Heart left ventricle (tissue), 16 donors: Measurements from ENCODE around the gene KIFAP3. TPM values are rescaled to one million over a fixed set of nuclear protein-coding genes. Genes with fewer than 3 reads are reported as not detected.

Experiments used
- ATAC-seq, 4 donors: fragments of 200-7000 bp; cut with Tn5 transposase; one replicate each; pipeline ENCODE4 v1.9.1; 2020 to 2022; ENCODE audit warnings: moderate library complexity in 4 of 4, mild to moderate bottlenecking in 3 of 4, moderate number of reproducible peaks in 1 of 4
- DNase-seq, 5 donors: peaks; one replicate each; pipeline ENCODE4 v3.0.0-alpha.2; 2020
- H3K27ac ChIP-seq, 12 donors: fragments of 200-600 bp; sonication (generic) in 4 of 12; one replicate each; pipeline versions ENCODE4 v1.5.0 to v1.8.0; 2016 to 2022; ENCODE audit warnings: mild to moderate bottlenecking in 2 of 12
- H3K27me3 ChIP-seq, 9 donors: fragments of 200-600 bp; sonication (generic) in 2 of 9; one replicate each; pipeline versions ENCODE4 v1.5.1 to v1.8.0; 2016 to 2022; ENCODE audit warnings: mild to moderate bottlenecking in 3 of 9
- H3K36me3 ChIP-seq, 9 donors: fragments of 200-600 bp; sonication (generic) in 2 of 9; one replicate each; pipeline versions ENCODE4 v1.5.0 to v1.8.0; 2018 to 2022; ENCODE audit warnings: mild to moderate bottlenecking in 2 of 9
- H3K4me1 ChIP-seq, 12 donors: fragments of 200-600 bp; sonication (generic) in 4 of 12; one replicate each; pipeline versions ENCODE4 v1.5.0 to v1.8.0; 2016 to 2022; ENCODE audit warnings: mild to moderate bottlenecking in 3 of 12
- H3K4me3 ChIP-seq, 12 donors: fragments of 200-600 bp; sonication (generic) in 4 of 12; one replicate each; pipeline versions ENCODE4 v1.5.0 to v1.8.0; 2017 to 2022; ENCODE audit warnings: mild to moderate bottlenecking in 9 of 12, moderate library complexity in 4 of 12
- H3K9me3 ChIP-seq, 12 donors: fragments of 200-600 bp; sonication (generic) in 4 of 12; one replicate each; pipeline versions ENCODE4 v1.5.0 to v1.8.0; 2016 to 2022; ENCODE audit warnings: mild to moderate bottlenecking in 1 of 12
- CTCF ChIP-seq, 12 donors: fragments of 200-600 bp; sonication (generic) in 4 of 12; IDR thresholded peaks; one replicate each; pipeline versions ENCODE4 v1.5.0 to v1.8.0; 2018 to 2022; ENCODE audit warnings: antibody characterized with exemption in 12 of 12, mild to moderate bottlenecking in 5 of 12
- POLR2A ChIP-seq, 2 donors: fragments of 450-650 bp; IDR thresholded peaks; one replicate each; pipeline ENCODE4 v1.6.1; 2017; ENCODE audit warnings: antibody characterized with exemption in 2 of 2, mild to moderate bottlenecking in 2 of 2, moderate library complexity in 2 of 2
- WGBS, 4 donors: extraction: QIAGEN DNeasy Blood & Tissue Kit in 2 of 4; methylation state at CpG; one replicate each; pipeline versions ENCODE4 v1.1.5 to v1.1.7; 2013 to 2018; 5-methylcytosine and 5-hydroxymethylcytosine counted together
- intact Hi-C, 10 donors: fragments of 100-400 bp; cut with DNase I; formaldehyde crosslinking; loops; one replicate each; pipeline versions ENCODE4 v1.11.1 to v1.14.2; 2022
- polyA plus RNA-seq, 2 donors: library from polyadenylated mRNA; stranded (reverse); fragments of 200-250 nt; gene quantifications; one replicate each; pipeline ENCODE4 v1.2.3, GENCODE V29; 2013
- total RNA-seq, 9 donors: library from RNA; depleted of rRNA in 2 of 9; stranded (reverse); fragments of >200 nt in 2 of 9; fragmentation: NEBNext Ultra II Directional in 3 of 9; extraction: Animal tissue kit (Norgen Biotek cat#: 25700) in 3 of 9; gene quantifications; one replicate each; pipeline versions ENCODE4 v1.1.0 to v1.2.4, GENCODE V29; 2016 to 2023
- donor health status: ischemic (EF 13 %, LVEDD 7.1; RV severe dilation, severe dysfunction).
- donor health status: healthy with polysubstance abuse.
- donor health status: DM: no; HTN: yes; CAD: no.
- donor health status: DM: no; HTN: no; CAD: no.
- donor health status: ischemic (EF 25% LVEDD 6.9; RV normal size, moderate dysfunction).
- donor health status: ischemic (EF 25% LVEDD 5.7; RV mildly dilated, moderate dysfunction).
- donor health status: healthy.
- donor health status: DM: yes; HTN: yes; CAD: no.
- donor health status: ischemic (EF 35%, LVEDD 5.7; RV mildly dilated, moderate dysfunction).
- donor health status: nonischemic (EF 11% LVEDD 7.7; RV severe dilation, severe dysfunction).
- donor health status: DM: yes; HTN: yes; CAD: no.
- donor health status: PGD.
- donor health status: ischemic (EF 29% LVEDD 5.4; RV normal size, mild dysfunction).
- donor health status: nonischemic (EF 23%, LVEDD 6.1; RV moderate dilation, normal function).

Gene KIFAP3
- total and polyA plus RNA-seq, 11 donors, result 14.0 to 75.0 (median 53.5) TPM

- H3K27ac ChIP-seq, result no peak overlapping the region
- TF ChIP-seq CTCF (IDR thresholded peaks at IDR 0.05) (no peak), POLR2A (IDR thresholded peaks at IDR 0.05) (no peak)
- peaks cover 0 to 8% (median 0%) of the 10 kb centered on the region in 12 donors for H3K4me1 ChIP-seq
- intact Hi-C loops, result loop anchor here in 7 of 10 donors (5.0 to 10.0 kb wide), 8 partner anchors 601 to 993 kb away; partner anchors contain the start of genes PRRX1 (in 2 of the 7) and GORAB (in 1 of the 7)
- DNase-seq (no peak), ATAC-seq (no peak)
- no peaks in the 10 kb centered on the region for H3K36me3 ChIP-seq
- H3K27me3 ChIP-seq, result no peaks in the 10 kb centered on the region
- H3K9me3 ChIP-seq, result no peaks in the 10 kb centered on the region
- 57 to 64% (median 59%) methylated on average over 7 of the region's 7 CpGs for WGBS, 4 donors
- no peak overlapping the region for H3K4me3 ChIP-seq
Measured at GRCh38 chr1:169933984-169934725, 140.3 kb downstream of the KIFAP3 start.

- Histone ChIP-seq H3K27ac (peak overlapping the region in 1 of 12 donors; percentile 8), H3K27me3 (no peaks in the 10 kb centered on the region), H3K4me1 (peaks cover 0 to 8% (median 0%) of the 10 kb centered on the region in 12 donors), H3K9me3 (no peaks in the 10 kb centered on the region), H3K4me3 (no peak overlapping the region), H3K36me3 (no peaks in the 10 kb centered on the region)
- no peak for ATAC-seq
- TF ChIP-seq CTCF (IDR thresholded peaks at IDR 0.05), result no peak
- no peak for TF ChIP-seq POLR2A (IDR thresholded peaks at IDR 0.05)
- intact Hi-C loops, result loop anchor here in 7 of 10 donors (5.0 to 10.0 kb wide), 8 partner anchors 603 to 995 kb away; partner anchors contain the start of genes PRRX1 (in 2 of the 7) and GORAB (in 1 of the 7)
- no peak for DNase-seq
- 92 to 97% (median 94%) methylated on average over 1 of the region's 1 CpG for WGBS, 4 donors
Measured at GRCh38 chr1:169931795-169932231, 142.7 kb downstream of the KIFAP3 start.

- peak in 2 of 12 donors; percentile 2 to 8 for TF ChIP-seq CTCF (IDR thresholded peaks at IDR 0.05)
- no peak for TF ChIP-seq POLR2A (IDR thresholded peaks at IDR 0.05)
- H3K27ac ChIP-seq, result no peak overlapping the region
- no peak overlapping the region for H3K4me3 ChIP-seq
- no peaks in the 10 kb centered on the region for H3K27me3 ChIP-seq
- no peak for ATAC-seq
- H3K36me3 ChIP-seq, result peaks cover 0 to 4% (median 0%) of the 10 kb centered on the region in 9 donors
- WGBS, 4 donors, result 28 to 35% (median 32%) methylated on average over 1 of the region's 1 CpG
- H3K9me3 ChIP-seq, result no peaks in the 10 kb centered on the region
- peaks cover 0 to 20% (median 6%) of the 10 kb centered on the region in 12 donors for H3K4me1 ChIP-seq
- intact Hi-C loops, result loop anchor here in 5 of 10 donors (2.0 to 10.0 kb wide), 9 partner anchors 736 to 1006 kb away; partner anchors contain the start of genes MROH9 (in 1 of the 5) and PRRX1 (in 1 of the 5)
- DNase-seq, result no peak
Measured at GRCh38 chr1:169929210-169929526, 145.3 kb downstream of the KIFAP3 start.

GRCh38 chr1:169928438-169929209 lies 145.9 kb downstream of the KIFAP3 start:
- ATAC-seq (peak in 3 of 4 donors; percentile 58 to 71 (median 63)), DNase-seq (no peak)
- Histone ChIP-seq H3K4me3 (no peak overlapping the region), H3K9me3 (no peaks in the 10 kb centered on the region), H3K27me3 (no peaks in the 10 kb centered on the region), H3K36me3 (peaks cover 0 to 4% (median 0%) of the 10 kb centered on the region in 9 donors), H3K4me1 (peaks cover 0 to 20% (median 6%) of the 10 kb centered on the region in 12 donors), H3K27ac (no peak overlapping the region)
- TF ChIP-seq CTCF (IDR thresholded peaks at IDR 0.05) (peak; percentile 65 to 86 (median 69)), POLR2A (IDR thresholded peaks at IDR 0.05) (no peak)
- 41 to 49% (median 45%) methylated on average over 6 of the region's 6 CpGs for WGBS, 4 donors
- intact Hi-C loops, result loop anchor here in 5 of 10 donors (2.0 to 10.0 kb wide), 9 partner anchors 736 to 1006 kb away; partner anchors contain the start of genes MROH9 (in 1 of the 5) and PRRX1 (in 1 of the 5)
